Stimulated activated CD4-positive, alpha-beta T cell treated with anti-CD3 and anti-CD28 coated beads, TNF-alpha, amount 100 ng/mL, for 1 hour (primary cell): ENCODE results near the gene SND1.
"Not testable (repeated sequence)": the region's sequence is repeated elsewhere in the genome, so short reads cannot be mapped to it uniquely, and the experiment has no call there.

Source experiments
- DNase-seq, 3 donors: peaks; one replicate each; pipeline ENCODE4 v3.0.0-alpha.2; 2020; ENCODE audit warnings: low read depth in 3 of 3, low spot score in 1 of 3

Gene SND1

GRCh38 chr7:127824682-127825081, 172.7 kb downstream of the SND1 start:
- no peak for DNase-seq

DNA sequence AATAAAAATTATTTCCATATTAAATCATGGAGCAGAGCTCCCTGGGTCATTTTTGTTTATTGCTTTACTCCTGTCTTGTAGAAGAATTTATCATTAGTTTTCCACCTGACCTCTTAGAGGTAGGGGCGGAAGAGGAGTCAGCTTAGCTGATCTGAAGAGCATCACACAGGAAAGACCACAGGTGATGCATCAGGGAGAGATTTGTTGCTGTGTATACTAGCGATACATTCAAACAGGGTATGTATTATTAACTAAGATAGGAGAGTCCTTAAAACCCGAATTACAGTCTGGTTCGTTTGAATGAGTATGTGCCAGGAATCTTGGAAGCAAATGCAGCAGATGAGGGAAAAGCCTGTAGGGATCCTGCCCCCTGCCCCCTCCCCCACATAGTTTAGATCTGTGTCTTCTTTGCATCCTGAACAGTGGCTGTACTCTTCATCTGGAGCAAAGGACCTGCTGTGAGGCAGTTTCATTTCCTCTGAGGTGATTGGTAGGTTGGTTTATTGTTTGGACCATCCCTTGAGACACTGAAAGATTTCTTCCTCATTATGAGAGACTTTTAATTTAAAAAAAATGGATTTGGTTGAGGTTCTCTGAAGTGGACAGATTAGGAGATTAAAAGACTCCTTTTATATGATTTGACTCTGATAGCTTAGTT, 177.0 kb downstream of the SND1 start:
- DNase-seq = no peak

DNA sequence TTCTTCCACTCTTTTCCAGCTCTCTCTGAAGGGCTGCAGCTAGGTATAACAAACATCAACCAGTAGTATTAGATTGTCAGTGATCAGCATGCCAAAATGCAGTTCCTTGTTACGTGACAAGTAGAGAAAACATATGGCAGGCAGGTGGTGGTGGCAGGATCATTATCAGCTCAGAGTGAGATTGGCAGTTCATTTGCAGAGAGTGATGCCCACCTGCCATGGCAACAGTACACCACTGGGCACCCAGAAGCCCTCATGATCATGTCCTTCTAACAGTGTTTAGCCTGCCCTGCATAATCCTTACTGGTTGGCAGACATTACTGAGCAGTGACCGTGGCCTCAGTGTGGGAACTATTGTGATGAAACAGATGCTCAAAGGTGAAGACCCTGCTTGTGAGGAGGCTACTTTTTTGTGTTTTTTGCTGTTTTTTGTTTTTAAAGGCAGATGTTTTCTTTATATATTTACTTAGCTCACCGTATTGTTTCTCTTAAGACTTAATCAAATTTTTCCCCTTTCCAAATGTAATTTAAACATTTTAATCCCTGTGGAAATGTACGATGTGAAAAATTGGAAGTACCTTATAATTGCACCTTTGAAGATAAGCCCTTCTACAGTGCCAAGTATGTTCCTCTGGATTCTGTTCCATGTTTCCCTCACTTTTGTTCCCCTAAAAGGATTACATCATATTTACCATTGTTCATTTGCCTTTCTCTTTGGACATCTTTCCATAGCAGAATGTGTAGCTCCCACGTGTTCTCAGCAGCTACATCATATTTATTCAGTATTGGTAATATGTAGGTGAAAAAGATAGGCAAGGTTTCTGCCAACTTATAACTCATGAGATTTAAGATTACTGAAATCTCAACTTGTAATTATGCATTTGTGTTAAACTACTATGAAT, 179.6 kb downstream of the SND1 start:
- DNase-seq = no peak

GRCh38 chr7:127832592-127832991, 180.6 kb downstream of the SND1 start:
- no peak for DNase-seq

DNA sequence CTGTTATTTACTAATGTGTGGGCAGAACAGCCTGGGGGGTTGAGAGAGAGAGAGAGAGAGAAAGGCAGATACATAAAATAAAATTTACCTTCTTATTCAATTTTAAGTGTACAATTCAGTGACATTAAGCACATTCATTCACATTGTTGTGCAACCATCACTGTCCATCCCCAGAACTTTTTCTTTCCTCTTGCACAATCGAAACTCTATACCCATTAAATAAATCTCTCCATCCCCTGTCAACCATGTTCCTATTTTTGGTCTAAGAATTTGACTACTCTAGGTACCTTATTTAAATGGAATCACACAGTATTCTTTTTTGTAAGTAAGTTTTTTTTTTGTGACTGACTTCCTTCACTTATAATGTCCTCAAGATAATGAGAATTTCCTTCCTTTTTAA, 181.6 kb downstream of the SND1 start:
- DNase-seq = no peak

GRCh38 chr7:127835679-127836078, 183.7 kb downstream of the SND1 start:
- DNase-seq = no peak

- DNase-seq = not testable (repeated sequence)
Observed at GRCh38 chr7:127837816-127838410, 185.9 kb downstream of the SND1 start.

DNA sequence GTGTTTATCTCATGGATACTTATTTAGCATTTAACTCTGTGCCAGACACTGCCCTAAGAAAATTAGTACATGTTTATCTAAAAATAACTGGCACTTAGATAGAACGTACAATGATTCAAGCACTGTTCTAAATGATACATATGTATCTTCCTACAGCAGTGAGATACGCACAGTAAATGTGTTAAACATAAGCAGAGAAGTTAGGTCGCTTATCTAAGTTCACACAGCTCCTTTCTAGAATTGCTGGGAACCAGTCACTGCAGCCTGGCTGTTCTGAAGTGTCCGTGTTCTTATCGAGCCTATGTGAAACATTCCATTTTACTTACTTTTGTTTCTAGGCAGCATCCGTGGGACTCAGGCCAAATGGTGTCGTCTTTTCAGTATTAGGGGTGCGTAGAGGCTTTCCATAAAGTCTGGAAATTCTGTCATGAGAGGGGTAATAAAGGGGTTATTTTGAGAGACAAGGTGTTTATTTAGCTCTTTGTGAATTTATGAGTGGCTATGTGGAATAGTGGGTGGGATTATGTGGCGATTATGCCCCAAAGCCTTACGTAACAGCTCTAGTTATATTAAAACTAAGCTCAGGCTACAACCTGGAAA, 186.9 kb downstream of the SND1 start:
- DNase-seq = no peak

GRCh38 chr7:127840226-127840951, 188.4 kb downstream of the SND1 start:
- no peak for DNase-seq

DNA sequence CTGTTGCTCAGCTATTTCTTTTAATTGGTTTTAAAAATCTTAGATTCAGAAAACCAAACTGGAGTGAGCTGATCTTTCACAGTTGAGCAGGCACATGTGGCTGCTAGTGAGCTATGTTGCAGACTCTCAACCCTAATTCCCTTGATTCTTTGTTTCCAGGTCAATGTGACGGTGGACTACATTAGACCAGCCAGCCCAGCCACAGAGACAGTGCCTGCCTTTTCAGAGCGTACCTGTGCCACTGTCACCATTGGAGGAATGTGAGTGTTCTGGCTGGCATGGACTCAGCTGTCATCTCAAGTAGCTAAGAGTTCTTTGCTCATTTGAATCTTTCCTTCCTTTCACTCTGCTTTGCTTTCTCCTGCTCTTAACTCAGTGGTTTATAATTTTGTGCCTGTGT, 192.2 kb downstream of the SND1 start:
- no peak for DNase-seq

DNA sequence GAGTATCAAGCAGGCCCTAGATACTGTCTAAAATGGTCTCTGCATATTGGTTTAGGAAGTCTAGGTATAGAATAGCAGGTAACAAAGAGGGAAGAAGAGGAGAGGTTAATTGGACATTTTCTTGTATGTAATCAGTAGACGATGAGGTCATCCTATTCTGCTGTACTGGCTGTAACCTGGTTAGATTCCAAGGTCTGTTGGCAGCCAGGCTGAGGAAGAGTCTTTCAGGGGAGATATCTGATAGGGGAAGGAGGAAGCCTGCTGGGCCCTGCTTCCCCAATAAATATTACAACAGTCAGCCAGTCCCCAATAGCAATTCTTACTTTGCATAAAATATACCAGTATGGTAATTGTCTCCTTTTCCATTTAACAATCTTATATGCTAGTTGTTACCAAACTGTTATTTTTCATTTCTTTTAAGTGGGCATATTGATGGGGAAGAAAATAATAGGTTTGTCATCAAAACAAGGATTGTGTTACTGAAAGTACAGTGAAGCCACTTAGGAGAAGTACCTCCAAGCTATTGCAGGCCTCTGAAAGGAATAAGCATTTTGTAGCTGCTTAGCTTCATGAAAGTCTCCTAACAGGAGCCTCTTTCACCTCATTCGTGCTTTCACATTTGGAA, 192.8 kb downstream of the SND1 start:
- DNase-seq = no peak

- no peak for DNase-seq
Observed at GRCh38 chr7:127845522-127846214, 193.7 kb downstream of the SND1 start.

DNA sequence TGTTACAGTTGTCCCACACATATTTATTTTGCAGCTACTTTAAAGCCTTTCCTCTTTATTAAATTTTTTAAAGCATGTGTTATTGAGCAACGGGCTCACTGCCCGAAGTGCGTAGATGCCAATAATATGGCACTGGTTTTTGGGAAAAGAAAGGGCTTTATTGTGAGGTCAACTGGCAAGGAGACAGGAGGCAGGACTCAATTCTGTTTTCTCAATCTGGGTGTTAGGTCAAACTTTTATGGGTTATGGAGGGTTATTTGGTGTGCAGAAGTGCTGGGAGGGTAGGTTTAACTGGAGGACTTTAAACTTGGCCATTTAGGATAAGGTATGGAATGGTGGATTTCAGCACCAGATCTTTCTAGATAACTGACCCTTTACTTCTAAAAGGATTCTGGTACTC, 195.6 kb downstream of the SND1 start:
- DNase-seq = no peak

DNA sequence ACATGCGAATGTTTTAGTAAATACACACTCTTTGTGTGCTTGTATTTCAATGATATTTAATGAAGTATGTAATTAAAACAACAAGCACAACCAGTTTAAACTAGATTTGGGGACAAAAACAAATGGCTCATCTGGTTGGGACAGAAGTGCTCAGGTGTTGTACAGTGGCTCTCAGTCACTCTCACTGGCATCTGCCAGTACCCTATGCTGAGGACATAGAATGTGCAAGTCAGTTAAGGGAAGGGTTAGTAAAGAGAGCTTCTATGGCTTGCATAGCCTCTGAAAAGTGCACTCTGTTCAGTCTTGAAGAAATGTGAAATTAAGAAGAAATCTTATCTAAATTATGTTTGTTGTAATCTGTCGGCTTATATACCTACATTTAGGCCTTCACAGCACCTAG, 196.2 kb downstream of the SND1 start:
- no peak for DNase-seq

- DNase-seq = no peak
Observed at GRCh38 chr7:127850195-127850594, 198.2 kb downstream of the SND1 start.

- no peak for DNase-seq
Observed at GRCh38 chr7:127854383-127854782, 202.4 kb downstream of the SND1 start.

- no peak for DNase-seq
Observed at GRCh38 chr7:127857464-127857841, 205.5 kb downstream of the SND1 start.

DNA sequence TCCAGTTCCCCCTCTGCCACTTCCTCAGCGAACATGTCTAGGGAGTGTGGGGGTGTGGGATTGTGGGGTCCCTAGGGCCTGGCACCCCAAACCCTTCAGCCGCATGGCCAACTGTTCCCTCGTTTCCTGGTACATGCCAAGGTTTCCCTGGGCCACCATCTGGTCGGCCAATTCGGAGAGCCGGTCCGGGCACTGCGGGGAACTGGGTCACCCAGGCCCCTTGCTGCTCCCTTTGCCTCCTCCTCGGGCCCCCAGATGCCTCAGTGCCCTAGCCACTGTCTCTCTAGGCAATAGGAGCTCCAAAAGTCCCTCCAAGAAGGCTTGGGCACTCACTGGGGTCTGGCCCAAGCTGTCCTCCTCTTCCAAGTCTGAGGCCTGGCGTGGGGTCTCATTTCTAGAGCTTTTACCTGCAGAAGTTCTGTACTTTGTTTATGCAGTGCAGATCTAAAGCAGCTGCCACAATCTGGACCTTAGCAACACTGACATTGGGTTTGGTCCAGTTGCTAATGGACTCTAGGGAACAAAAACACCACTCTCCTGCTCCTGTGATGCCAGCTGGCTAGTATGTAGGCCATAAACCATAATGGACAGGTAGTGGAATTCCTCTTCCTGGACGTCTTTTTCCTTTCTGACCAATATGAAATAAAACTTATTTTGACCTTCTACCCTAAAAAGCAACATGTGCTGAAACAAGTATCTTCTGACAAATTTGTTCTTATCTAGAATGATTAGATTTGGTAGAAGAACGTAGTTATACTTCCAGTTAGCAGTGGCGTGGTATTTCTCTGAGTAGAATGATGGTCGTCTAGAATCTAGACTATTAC, 206.3 kb downstream of the SND1 start:
- DNase-seq = peak in 1 of 3 donors; percentile 3

DNA sequence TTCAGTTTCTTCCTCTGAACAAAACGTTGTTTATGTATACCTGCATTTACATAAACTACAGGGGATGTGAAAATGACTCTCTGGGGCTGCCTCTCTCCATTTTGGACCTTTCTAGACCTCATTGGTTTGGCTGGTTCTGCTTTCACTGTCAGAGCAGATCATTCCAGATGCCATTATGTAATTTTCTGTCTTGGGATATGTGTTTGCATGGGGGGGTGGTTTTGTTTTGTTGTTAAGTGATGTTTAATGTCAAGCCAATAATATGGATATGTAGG, 206.9 kb downstream of the SND1 start:
- DNase-seq = no peak

DNA sequence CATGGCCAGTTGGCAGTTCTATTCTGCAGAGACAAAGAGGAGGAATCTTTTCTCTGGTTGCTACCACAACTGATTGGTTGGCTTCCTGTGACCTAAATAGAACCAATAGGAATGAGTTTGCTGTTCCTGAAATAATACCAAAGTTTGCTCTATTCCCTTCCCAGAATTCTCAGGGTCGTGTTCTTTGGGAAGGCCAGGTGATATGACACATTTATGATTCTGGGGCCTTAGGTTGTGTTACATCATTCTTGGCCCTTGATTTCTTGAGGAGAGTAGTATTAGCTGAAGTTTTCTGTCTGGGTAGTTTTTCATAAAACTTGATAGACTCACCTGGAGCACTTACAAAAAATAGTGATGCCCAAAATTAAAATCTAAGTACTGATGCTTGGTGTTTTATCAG, 207.3 kb downstream of the SND1 start:
- DNase-seq = no peak
